HEK293 (cell line): ENCODE results near the gene PANK3.

Experiments
- EGR2 ChIP-seq: fragments of 450-650 bp; formaldehyde crosslinking; IDR thresholded peaks from 2 replicates; pipeline ENCODE4 v1.5.1; 2016; ENCODE audit warnings: low read depth, missing biosample characterization, missing genetic modification characterization
- FEZF1 ChIP-seq: fragments of 450-650 bp; formaldehyde crosslinking; IDR thresholded peaks from 2 replicates; pipeline ENCODE4 v1.5.1; 2016; ENCODE audit warnings: missing biosample characterization, missing genetic modification characterization
- HOXD13 ChIP-seq: sonication (generic); formaldehyde crosslinking; IDR thresholded peaks from 2 replicates; pipeline ENCODE4 v1.8.0; 2022; ENCODE audit warnings: missing genetic modification reagents, borderline replicate concordance
- MZF1 ChIP-seq: fragments of 450-650 bp; formaldehyde crosslinking; IDR thresholded peaks from 2 replicates; pipeline ENCODE4 v1.5.1; 2017; ENCODE audit warnings: missing biosample characterization, missing genetic modification characterization, borderline replicate concordance
- SCRT2 ChIP-seq: fragments of 450-650 bp; formaldehyde crosslinking; IDR thresholded peaks from 2 replicates; pipeline ENCODE4 v1.5.1; 2016; ENCODE audit warnings: missing biosample characterization, missing genetic modification characterization
- SP3 ChIP-seq: fragments of 450-650 bp; formaldehyde crosslinking; IDR thresholded peaks from 2 replicates; pipeline ENCODE4 v1.5.1; 2016; ENCODE audit warnings: missing biosample characterization, missing genetic modification characterization
- TCF7L2 ChIP-seq: IDR thresholded peaks from 2 replicates; pipeline ENCODE4 v1.6.1; 2011; ENCODE audit warnings: low read depth, mild to moderate bottlenecking, inconsistent platforms, low read length, moderate library complexity, borderline replicate concordance
- WT1 ChIP-seq: fragments of 450-650 bp; formaldehyde crosslinking; IDR thresholded peaks from 2 replicates; pipeline ENCODE4 v1.5.1; 2016; ENCODE audit warnings: missing biosample characterization, missing genetic modification characterization
- YY1 ChIP-seq: fragments of 450-650 bp; formaldehyde crosslinking; IDR thresholded peaks from 2 replicates; pipeline ENCODE4 v1.5.1; 2018; ENCODE audit warnings: missing biosample characterization, missing genetic modification characterization
- ZBTB21 ChIP-seq: fragments of 450-650 bp; formaldehyde crosslinking; IDR thresholded peaks from 2 replicates; pipeline ENCODE4 v1.5.1; 2017; ENCODE audit warnings: missing biosample characterization, missing genetic modification characterization
- ZFP37 ChIP-seq: fragments of 450-650 bp; formaldehyde crosslinking; IDR thresholded peaks from 2 replicates; pipeline ENCODE4 v1.5.1; 2016; ENCODE audit warnings: missing biosample characterization, missing genetic modification characterization
- ZIC2 ChIP-seq: fragments of 450-650 bp; formaldehyde crosslinking; IDR thresholded peaks from 2 replicates; pipeline ENCODE4 v1.5.1; 2016; ENCODE audit warnings: missing biosample characterization, missing genetic modification characterization
- ZNF292 ChIP-seq: fragments of 450-650 bp; formaldehyde crosslinking; IDR thresholded peaks from 2 replicates; pipeline ENCODE4 v1.5.1; 2016; ENCODE audit warnings: low read depth, missing biosample characterization, missing genetic modification characterization, borderline replicate concordance
- ZNF335 ChIP-seq: fragments of 450-650 bp; formaldehyde crosslinking; conservative IDR thresholded peaks from 2 replicates; pipeline ENCODE4 v1.5.1; 2016; ENCODE audit warnings: missing biosample characterization, missing genetic modification characterization
- ZNF501 ChIP-seq: fragments of 450-650 bp; formaldehyde crosslinking; IDR thresholded peaks from 2 replicates; pipeline ENCODE4 v1.5.1; 2016; ENCODE audit warnings: missing biosample characterization, missing genetic modification characterization
- ZNF555 ChIP-seq: fragments of 450-650 bp; formaldehyde crosslinking; conservative IDR thresholded peaks from 2 replicates; pipeline ENCODE4 v1.5.1; 2017; ENCODE audit warnings: missing biosample characterization, mild to moderate bottlenecking, missing genetic modification characterization, inconsistent platforms
- ZNF610 ChIP-seq: fragments of 450-650 bp; formaldehyde crosslinking; IDR thresholded peaks from 2 replicates; pipeline ENCODE4 v1.5.1; 2016; ENCODE audit warnings: missing biosample characterization, missing genetic modification characterization, borderline replicate concordance
- ZNF629 ChIP-seq: fragments of 450-650 bp; formaldehyde crosslinking; IDR thresholded peaks from 2 replicates; pipeline ENCODE4 v1.5.1; 2017; ENCODE audit warnings: missing biosample characterization, missing genetic modification characterization
- ZNF654 ChIP-seq: fragments of 450-650 bp; formaldehyde crosslinking; IDR thresholded peaks from 2 replicates; pipeline ENCODE4 v1.5.1; 2016; ENCODE audit warnings: low read depth, missing biosample characterization, missing genetic modification characterization
- ZNF658 ChIP-seq: fragments of 450-650 bp; formaldehyde crosslinking; IDR thresholded peaks from 2 replicates; pipeline ENCODE4; 2016; ENCODE audit warnings: missing biosample characterization, missing genetic modification characterization
- ZNF660 ChIP-seq: fragments of 450-650 bp; IDR thresholded peaks from 2 replicates; pipeline ENCODE4 v1.5.1; 2018; ENCODE audit warnings: missing biosample characterization, mild to moderate bottlenecking, missing genetic modification characterization
- ZNF791 ChIP-seq: fragments of 450-650 bp; formaldehyde crosslinking; IDR thresholded peaks from 2 replicates; pipeline ENCODE4 v1.5.1; 2016; ENCODE audit warnings: missing biosample characterization, missing genetic modification characterization
- ZXDB ChIP-seq: fragments of 450-650 bp; formaldehyde crosslinking; IDR thresholded peaks from 2 replicates; pipeline ENCODE4 v1.5.1; 2016; ENCODE audit warnings: missing biosample characterization, missing genetic modification characterization
- TF ChIP-seq, protein P1 (sequence below): fragments of 450-650 bp; formaldehyde crosslinking; IDR thresholded peaks from 2 replicates; pipeline ENCODE4 v1.5.1; 2016; ENCODE audit warnings: missing biosample characterization, missing genetic modification characterization
- TF ChIP-seq, protein P2 (sequence below): fragments of 450-650 bp; formaldehyde crosslinking; IDR thresholded peaks from 2 replicates; pipeline ENCODE4 v1.5.1; 2016; ENCODE audit warnings: missing biosample characterization, missing genetic modification characterization
- TF ChIP-seq, protein P3 (sequence below): fragments of 450-650 bp; formaldehyde crosslinking; IDR thresholded peaks from 2 replicates; pipeline ENCODE4 v1.5.1; 2017; ENCODE audit warnings: missing biosample characterization, missing genetic modification characterization
- TF ChIP-seq, protein P4 (sequence below): fragments of 450-650 bp; formaldehyde crosslinking; IDR thresholded peaks from 2 replicates; pipeline ENCODE4 v1.5.1; 2016; ENCODE audit warnings: missing biosample characterization, missing genetic modification characterization
- TF ChIP-seq, protein P5 (sequence below): fragments of 450-650 bp; formaldehyde crosslinking; IDR thresholded peaks from 2 replicates; pipeline ENCODE4 v1.5.1; 2017; ENCODE audit warnings: missing biosample characterization, missing genetic modification characterization

The PANK3 gene

DNA sequence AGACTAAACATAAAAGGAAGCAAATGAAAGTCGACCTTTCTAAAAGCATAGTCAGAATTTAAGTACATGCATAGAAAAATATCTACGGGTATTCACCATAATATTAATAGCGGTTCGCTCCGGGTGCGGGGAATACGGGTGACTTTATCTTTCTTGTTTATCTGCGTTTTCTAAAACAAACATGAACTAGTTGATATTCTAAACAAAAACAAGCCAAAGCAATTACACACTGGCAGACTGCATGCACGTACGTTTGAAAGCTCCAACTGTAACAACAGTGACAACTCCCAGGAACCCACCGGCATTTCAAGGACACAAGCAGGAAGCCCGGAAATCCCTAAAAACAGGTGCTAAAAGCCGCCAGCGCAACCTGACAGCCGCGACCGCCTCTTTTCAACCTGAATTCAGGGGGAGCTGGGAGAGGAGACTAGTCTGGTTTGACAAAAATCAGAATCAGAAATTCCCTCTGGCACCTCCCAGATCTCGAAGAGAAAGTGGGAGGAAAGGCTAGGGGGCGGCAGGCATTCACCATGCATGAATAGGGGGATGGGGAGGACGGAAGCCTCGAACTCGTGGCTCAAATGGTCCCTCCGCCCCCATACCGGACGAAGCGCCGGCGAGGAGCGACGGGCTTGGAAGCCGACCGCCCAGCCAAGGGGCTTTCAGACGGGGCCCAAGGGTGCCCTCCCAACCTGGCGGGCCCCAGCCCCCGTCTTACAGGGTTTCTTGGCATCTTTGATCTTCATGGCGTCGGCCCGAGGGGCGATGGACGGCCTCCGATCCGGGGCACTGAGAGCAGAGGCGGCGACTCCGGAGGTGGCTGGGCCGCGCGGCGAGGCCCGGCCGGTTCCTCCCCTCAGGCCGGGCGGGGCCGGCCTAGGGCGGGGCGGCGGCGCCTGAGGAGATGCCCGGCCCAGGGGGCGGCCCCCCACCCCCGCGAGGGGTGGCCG lies at the start of gene PANK3 (continued):
- TF ChIP-seq, protein P1, sequence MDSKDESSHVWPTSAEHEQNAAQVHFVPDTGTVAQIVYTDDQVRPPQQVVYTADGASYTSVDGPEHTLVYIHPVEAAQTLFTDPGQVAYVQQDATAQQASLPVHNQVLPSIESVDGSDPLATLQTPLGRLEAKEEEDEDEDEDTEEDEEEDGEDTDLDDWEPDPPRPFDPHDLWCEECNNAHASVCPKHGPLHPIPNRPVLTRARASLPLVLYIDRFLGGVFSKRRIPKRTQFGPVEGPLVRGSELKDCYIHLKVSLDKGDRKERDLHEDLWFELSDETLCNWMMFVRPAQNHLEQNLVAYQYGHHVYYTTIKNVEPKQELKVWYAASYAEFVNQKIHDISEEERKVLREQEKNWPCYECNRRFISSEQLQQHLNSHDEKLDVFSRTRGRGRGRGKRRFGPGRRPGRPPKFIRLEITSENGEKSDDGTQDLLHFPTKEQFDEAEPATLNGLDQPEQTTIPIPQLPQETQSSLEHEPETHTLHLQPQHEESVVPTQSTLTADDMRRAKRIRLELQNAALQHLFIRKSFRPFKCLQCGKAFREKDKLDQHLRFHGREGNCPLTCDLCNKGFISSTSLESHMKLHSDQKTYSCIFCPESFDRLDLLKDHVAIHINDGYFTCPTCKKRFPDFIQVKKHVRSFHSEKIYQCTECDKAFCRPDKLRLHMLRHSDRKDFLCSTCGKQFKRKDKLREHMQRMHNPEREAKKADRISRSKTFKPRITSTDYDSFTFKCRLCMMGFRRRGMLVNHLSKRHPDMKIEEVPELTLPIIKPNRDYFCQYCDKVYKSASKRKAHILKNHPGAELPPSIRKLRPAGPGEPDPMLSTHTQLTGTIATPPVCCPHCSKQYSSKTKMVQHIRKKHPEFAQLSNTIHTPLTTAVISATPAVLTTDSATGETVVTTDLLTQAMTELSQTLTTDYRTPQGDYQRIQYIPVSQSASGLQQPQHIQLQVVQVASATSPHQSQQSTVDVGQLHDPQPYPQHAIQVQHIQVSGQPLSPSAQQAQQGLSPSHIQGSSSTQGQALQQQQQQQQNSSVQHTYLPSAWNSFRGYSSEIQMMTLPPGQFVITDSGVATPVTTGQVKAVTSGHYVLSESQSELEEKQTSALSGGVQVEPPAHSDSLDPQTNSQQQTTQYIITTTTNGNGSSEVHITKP: peak; percentile 89
- TF ChIP-seq, protein P2, sequence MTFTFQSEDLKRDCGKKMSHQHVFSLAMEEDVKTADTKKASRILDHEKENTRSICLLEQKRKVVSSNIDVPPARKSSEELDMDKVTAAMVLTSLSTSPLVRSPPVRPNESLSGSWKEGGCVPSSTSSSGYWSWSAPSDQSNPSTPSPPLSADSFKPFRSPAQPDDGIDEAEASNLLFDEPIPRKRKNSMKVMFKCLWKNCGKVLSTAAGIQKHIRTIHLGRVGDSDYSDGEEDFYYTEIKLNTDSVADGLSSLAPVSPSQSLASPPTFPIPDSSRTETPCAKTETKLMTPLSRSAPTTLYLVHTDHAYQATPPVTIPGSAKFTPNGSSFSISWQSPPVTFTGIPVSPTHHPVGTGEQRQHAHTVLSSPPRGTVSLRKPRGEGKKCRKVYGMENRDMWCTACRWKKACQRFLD (tag by site-specific recombination): no peak
- peak; percentile 44; the same call in 1 of the 2 replicates for TF ChIP-seq ZXDB (tag by site-specific recombination)
- TF ChIP-seq ZNF660 (tag by site-specific recombination): no peak
- peak; percentile 82 for TF ChIP-seq EGR2 (tag by site-specific recombination)
- peak; percentile 30 for TF ChIP-seq SP3 (tag by site-specific recombination)
- no peak for TF ChIP-seq FEZF1 (tag by site-specific recombination)
- peak; percentile 24; the same call in 1 of the 2 replicates for TF ChIP-seq ZNF610 (tag by site-specific recombination)
- TF ChIP-seq, protein P3, sequence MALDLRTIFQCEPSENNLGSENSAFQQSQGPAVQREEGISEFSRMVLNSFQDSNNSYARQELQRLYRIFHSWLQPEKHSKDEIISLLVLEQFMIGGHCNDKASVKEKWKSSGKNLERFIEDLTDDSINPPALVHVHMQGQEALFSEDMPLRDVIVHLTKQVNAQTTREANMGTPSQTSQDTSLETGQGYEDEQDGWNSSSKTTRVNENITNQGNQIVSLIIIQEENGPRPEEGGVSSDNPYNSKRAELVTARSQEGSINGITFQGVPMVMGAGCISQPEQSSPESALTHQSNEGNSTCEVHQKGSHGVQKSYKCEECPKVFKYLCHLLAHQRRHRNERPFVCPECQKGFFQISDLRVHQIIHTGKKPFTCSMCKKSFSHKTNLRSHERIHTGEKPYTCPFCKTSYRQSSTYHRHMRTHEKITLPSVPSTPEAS (tag by site-specific recombination): 0 out of 2 replicates have a peak, but pooled peaks have one; percentile 8
- no peak for TF ChIP-seq ZIC2
- no peak for TF ChIP-seq TCF7L2
- TF ChIP-seq ZNF658 (tag by site-specific recombination): no peak
- TF ChIP-seq ZNF555 (tag by site-specific recombination): no peak
- TF ChIP-seq ZNF335 (tag by site-specific recombination): peak; percentile 78
- no peak for TF ChIP-seq HOXD13 (CRISPR knock-in tag)
- TF ChIP-seq, protein P4, sequence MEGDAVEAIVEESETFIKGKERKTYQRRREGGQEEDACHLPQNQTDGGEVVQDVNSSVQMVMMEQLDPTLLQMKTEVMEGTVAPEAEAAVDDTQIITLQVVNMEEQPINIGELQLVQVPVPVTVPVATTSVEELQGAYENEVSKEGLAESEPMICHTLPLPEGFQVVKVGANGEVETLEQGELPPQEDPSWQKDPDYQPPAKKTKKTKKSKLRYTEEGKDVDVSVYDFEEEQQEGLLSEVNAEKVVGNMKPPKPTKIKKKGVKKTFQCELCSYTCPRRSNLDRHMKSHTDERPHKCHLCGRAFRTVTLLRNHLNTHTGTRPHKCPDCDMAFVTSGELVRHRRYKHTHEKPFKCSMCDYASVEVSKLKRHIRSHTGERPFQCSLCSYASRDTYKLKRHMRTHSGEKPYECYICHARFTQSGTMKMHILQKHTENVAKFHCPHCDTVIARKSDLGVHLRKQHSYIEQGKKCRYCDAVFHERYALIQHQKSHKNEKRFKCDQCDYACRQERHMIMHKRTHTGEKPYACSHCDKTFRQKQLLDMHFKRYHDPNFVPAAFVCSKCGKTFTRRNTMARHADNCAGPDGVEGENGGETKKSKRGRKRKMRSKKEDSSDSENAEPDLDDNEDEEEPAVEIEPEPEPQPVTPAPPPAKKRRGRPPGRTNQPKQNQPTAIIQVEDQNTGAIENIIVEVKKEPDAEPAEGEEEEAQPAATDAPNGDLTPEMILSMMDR (tag by site-specific recombination): peak; percentile 56; the same call in 1 of the 2 replicates
- peak; percentile 65 for TF ChIP-seq YY1 (tag by site-specific recombination)
- TF ChIP-seq ZNF654 (tag by site-specific recombination): no peak
- TF ChIP-seq, protein P5, sequence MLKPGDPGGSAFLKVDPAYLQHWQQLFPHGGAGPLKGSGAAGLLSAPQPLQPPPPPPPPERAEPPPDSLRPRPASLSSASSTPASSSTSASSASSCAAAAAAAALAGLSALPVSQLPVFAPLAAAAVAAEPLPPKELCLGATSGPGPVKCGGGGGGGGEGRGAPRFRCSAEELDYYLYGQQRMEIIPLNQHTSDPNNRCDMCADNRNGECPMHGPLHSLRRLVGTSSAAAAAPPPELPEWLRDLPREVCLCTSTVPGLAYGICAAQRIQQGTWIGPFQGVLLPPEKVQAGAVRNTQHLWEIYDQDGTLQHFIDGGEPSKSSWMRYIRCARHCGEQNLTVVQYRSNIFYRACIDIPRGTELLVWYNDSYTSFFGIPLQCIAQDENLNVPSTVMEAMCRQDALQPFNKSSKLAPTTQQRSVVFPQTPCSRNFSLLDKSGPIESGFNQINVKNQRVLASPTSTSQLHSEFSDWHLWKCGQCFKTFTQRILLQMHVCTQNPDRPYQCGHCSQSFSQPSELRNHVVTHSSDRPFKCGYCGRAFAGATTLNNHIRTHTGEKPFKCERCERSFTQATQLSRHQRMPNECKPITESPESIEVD: no peak
- no peak for TF ChIP-seq ZBTB21 (tag by site-specific recombination)
- TF ChIP-seq ZNF629 (tag by site-specific recombination): no peak; the same call in 1 of the 2 replicates
- TF ChIP-seq MZF1 (tag by site-specific recombination): peak; percentile 89
- no peak for TF ChIP-seq ZNF292
- no peak for TF ChIP-seq ZNF791 (tag by site-specific recombination)
- TF ChIP-seq ZFP37: 0 out of 2 replicates have a peak, but pooled peaks have one; percentile 28
- peak; percentile 68 for TF ChIP-seq ZNF501 (tag by site-specific recombination)
- TF ChIP-seq WT1 (tag by site-specific recombination): peak; percentile 67
- TF ChIP-seq SCRT2 (tag by site-specific recombination): peak; percentile 73
